RPMI8226 (cell line): ENCODE measurements around the gene CYRIA.

Experiments used
- DNase-seq: peaks from one replicate; pipeline ENCODE4 v3.0.0-alpha.2; 2015

Gene CYRIA

DNA sequence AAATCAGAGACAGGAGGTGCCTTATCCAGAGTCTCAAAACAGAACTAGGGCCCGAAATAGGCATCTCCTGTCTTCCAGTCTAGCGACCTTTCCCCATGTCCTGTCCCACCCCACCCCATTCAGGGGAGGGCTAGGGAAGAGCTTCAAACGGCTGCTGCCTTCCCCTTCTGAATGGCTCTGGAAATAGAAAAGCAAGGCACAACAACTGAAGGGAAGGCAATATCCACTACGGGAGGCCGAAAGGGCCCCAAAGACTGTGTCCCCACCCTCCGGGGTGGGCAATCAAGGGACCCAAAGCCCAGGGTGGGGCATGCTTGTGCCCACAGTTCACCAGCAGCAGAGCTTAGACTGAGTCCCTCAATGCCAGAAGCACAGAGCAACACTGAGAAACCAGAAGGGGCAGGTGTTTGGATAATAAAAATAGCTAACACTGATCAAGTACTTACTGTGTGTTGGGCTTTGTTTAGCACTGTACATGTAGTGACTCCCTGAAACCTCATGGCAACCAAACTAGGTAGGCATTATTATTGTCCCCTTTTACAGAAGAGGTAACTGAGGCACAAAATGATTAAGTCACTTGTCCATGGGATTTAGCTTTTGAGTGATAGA lies 38.5 kb downstream of the CYRIA start:
- DNase-seq, result no peak

- no peak for DNase-seq
Measured at GRCh38 chr2:16626497-16626896, 39.1 kb downstream of the CYRIA start.

DNA sequence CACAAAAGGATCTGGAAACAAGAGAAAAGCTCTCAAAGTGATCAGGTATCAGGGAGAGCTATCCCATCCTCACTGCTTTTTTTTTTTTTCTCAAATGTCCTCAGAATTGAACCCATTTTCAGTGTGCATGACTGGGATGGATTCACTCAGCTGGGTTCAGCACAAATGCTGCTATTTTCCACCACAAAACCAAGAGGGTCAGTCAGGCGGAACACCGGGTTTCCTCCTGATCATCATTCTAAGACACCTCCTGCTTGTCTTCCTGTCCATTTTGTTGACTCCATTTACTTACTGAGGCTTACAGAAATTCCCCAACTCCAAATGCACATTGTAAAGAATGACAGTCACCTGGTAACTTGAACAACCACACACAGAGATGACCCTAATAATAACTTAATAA lies 39.9 kb downstream of the CYRIA start:
- DNase-seq, result no peak

GRCh38 chr2:16625201-16625729 lies 40.4 kb downstream of the CYRIA start:
- DNase-seq, result peak; percentile 17

GRCh38 chr2:16624436-16624780 lies 41.2 kb downstream of the CYRIA start:
- DNase-seq, result no peak

DNA sequence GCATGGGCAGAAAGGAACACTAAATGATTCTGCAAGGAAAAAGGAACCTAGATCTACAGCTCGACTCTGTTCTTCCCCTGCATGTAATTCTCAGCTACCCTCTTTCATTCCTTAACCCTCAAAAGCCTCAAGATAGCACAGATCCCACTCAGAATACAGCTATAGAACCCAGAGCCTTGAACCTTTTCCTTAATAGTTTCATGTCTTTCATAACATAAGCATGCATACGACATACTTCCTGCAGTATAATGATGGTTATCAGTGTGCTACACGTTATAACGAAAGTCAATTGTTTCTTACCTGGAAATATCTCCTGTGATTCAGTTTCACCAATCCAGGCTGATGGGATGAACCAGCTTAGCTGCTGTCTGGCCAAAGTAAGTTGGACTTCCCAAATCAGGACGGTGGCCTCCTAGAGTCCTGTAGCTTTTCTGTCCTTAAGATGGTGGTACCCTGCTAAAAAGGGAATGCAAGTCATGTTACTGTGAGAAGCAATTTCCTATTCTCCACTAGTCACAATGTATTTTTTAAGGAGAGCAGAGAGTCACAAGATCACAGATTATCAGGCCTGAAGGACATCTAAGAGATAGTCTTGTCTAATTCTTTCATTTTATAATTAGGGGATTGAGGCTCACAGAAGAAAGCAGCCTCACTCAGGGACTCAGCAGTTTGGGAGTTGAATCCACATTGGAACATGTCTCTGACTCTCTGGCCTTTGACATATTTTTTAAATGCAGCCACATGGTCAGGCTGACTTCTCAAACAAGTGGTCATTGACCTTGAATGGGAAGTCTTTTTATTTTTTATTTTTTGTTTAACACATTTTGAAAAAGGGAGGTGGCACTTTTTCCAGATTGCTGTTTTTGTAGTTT lies 41.8 kb downstream of the CYRIA start:
- no peak for DNase-seq

DNA sequence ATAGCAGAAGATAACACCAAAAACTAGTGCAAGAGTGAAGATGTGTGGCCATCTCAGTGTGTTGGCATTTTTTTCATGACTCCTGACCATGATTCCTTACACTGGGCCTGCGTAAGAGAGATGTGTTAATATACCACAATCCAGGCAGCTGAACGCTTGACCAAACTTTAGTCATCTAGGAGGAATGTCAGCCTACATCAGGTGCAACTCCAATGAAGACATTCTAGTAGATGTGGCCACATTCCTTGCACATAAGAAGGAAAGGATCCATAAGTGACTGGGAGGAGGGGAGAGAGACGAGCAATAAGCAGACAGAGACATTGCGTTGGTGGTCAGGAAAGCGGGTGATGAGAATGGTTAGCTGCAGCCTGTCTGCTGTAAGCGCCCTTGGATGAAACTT lies 42.6 kb downstream of the CYRIA start:
- DNase-seq, result no peak

DNA sequence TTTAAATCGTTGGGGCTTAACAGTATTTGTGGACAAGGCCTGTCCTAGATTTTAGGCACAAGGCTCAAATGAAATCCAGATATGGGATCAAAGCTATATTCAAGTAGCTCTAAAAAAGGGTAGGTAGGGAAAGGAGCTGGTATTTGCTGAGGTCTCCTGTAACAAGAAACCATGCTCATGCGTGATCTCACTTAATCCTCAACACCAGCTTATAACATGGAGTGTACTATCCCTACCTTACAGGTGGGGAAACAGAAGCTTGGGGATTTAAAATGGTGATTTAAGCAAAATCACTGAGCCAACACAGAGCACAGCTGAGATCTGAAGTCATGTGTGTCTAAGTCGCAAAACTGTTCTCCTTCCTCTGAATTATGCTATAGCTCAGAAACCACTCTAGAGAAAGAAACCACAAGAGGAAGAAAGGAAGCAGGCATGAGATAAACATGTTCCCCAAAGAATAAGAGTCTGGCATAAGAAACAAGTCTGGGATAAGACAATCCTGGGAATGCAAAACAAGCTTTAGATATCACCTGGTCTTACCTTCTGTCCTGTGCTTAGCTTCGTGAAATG lies 43.1 kb downstream of the CYRIA start:
- no peak for DNase-seq

DNA sequence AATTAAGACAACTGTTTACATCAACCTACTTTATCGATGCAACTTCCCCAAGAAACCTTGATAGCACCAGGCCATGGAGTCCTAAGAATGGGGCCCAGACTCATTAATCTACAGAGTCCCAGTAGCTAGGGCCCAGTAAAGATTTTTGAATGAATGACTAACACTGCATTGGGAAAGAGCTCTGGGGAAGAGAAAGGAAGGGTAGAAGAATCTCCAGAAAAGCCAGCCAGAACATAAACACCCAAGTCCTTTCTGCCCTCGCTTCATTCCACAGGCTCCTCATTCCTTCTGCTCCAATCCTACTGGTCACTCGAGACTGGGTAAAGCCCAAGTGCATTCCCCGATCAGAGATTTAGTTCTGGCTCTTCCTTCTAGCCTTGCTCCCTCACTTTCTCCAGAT lies 44.3 kb downstream of the CYRIA start:
- DNase-seq, result no peak

GRCh38 chr2:16620590-16620989 lies 45.0 kb downstream of the CYRIA start:
- DNase-seq, result no peak

DNA sequence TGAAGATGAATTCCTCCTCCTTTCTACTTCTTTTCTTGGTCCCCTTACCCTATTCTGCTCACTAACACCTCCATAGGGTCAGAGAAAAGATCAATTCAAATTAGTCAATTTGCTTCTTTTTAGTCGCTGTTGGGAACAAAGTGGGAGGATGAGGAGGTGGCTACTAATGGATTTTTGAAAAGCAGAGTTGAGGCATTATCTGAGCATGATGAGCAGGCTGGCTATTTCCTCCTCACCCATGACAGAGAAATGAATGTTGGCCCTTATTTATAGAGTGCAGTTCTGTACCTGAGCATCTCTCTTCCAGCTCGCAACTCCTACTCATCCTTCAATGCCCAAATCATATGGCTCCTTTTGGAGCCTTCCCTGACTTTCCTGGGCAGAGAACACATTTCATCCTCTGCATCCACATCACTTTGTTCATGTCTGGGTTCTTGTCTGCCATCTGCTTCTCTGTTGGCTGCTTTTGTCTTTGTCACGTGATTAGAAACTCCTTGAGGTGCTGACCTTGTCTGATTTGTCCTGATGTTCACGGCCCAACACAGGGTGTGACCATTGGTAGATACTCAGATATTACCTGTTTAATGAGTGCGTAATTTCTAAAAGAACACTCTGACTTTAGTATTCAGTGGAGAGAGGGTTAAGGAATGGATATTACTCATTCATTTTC lies 45.9 kb downstream of the CYRIA start:
- DNase-seq, result no peak

- DNase-seq, result no peak
Measured at GRCh38 chr2:16617282-16618266, 48.1 kb downstream of the CYRIA start.
